Esophagus muscularis mucosa (tissue), 4 donors: ENCODE results near the gene DUXB.

Experiments used
- EP300 ChIP-seq: sonication (generic); formaldehyde crosslinking; IDR thresholded peaks from one replicate; pipeline ENCODE4 v1.6.1; 2017; ENCODE audit warnings: antibody characterized with exemption
- POLR2A ChIP-seq: fragments of 450-650 bp; IDR thresholded peaks from one replicate; pipeline ENCODE4 v1.6.1; 2017; ENCODE audit warnings: antibody characterized with exemption, moderate library complexity, mild to moderate bottlenecking, low read depth
- POLR2AphosphoS5 ChIP-seq, 2 donors: sonication (generic); formaldehyde crosslinking; IDR thresholded peaks; one replicate each; pipeline ENCODE4 v1.6.1; 2017; ENCODE audit warnings: antibody characterized with exemption in 2 of 2
- TF ChIP-seq, protein P1 (sequence below), 3 experiments: fragments of 200-600 bp in 2 of 3; fragments of 450-650 bp in 1 of 3; sonication (generic) in 2 of 3; IDR thresholded peaks; one replicate each; pipeline ENCODE4 v1.5.1; 2017 to 2019; ENCODE audit warnings: antibody characterized with exemption in 3 of 3, mild to moderate bottlenecking in 2 of 3, moderate library complexity in 1 of 3

GRCh38 chr16:75746359-75746758 is 45.1 kb upstream of the DUXB start:
- TF ChIP-seq, protein P1, sequence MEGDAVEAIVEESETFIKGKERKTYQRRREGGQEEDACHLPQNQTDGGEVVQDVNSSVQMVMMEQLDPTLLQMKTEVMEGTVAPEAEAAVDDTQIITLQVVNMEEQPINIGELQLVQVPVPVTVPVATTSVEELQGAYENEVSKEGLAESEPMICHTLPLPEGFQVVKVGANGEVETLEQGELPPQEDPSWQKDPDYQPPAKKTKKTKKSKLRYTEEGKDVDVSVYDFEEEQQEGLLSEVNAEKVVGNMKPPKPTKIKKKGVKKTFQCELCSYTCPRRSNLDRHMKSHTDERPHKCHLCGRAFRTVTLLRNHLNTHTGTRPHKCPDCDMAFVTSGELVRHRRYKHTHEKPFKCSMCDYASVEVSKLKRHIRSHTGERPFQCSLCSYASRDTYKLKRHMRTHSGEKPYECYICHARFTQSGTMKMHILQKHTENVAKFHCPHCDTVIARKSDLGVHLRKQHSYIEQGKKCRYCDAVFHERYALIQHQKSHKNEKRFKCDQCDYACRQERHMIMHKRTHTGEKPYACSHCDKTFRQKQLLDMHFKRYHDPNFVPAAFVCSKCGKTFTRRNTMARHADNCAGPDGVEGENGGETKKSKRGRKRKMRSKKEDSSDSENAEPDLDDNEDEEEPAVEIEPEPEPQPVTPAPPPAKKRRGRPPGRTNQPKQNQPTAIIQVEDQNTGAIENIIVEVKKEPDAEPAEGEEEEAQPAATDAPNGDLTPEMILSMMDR (IDR thresholded peaks at IDR 0.05), result no peak
- TF ChIP-seq POLR2A (no peak), POLR2AphosphoS5 (IDR thresholded peaks at IDR 0.05) (no peak), EP300 (no peak)
